ENCODE results near the gene SBNO1.

The SBNO1 gene

DNA sequence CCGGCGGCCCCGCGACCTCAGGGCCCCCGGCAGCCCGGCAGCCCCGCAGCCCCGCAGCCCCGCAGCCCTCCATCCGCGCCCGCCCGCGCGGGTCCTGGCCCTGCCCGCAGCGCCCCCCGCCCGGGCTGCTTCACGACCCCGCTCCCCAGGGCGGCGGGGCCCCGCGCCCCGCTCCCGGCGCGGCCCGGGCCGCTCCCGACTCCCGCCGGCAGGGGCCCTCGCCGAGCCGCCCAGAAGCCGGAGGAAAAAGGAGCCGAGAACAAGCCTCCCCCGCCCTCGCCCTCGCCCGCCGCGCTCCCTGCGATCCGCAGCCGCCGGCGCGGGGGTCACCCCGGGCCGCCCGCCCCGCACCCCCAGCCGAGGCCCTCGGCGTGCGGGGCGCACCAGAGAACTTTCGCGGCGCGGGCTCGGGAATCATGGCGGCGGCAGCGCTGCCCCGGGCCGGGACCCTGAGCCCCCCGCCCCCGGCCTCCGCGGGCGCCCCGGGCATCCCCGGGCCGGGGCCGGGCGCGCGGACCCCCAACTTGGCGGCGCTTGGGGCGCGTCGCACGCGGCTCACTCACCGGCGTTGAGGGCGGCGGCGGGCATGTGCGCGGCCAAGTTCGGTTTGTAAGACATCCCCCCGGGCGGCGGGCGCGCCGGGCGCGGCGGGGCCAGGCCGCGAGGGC, 93.5 kb downstream of the SBNO1 start:
- TF ChIP-seq, protein P1, sequence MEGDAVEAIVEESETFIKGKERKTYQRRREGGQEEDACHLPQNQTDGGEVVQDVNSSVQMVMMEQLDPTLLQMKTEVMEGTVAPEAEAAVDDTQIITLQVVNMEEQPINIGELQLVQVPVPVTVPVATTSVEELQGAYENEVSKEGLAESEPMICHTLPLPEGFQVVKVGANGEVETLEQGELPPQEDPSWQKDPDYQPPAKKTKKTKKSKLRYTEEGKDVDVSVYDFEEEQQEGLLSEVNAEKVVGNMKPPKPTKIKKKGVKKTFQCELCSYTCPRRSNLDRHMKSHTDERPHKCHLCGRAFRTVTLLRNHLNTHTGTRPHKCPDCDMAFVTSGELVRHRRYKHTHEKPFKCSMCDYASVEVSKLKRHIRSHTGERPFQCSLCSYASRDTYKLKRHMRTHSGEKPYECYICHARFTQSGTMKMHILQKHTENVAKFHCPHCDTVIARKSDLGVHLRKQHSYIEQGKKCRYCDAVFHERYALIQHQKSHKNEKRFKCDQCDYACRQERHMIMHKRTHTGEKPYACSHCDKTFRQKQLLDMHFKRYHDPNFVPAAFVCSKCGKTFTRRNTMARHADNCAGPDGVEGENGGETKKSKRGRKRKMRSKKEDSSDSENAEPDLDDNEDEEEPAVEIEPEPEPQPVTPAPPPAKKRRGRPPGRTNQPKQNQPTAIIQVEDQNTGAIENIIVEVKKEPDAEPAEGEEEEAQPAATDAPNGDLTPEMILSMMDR (conservative IDR thresholded peaks at IDR 0.05) = peak; percentile 87
- peak; percentile 52 for TF ChIP-seq ZFX (IDR thresholded peaks at IDR 0.05)
- peak overlapping the region; percentile 88 for H3K27ac ChIP-seq

DNA sequence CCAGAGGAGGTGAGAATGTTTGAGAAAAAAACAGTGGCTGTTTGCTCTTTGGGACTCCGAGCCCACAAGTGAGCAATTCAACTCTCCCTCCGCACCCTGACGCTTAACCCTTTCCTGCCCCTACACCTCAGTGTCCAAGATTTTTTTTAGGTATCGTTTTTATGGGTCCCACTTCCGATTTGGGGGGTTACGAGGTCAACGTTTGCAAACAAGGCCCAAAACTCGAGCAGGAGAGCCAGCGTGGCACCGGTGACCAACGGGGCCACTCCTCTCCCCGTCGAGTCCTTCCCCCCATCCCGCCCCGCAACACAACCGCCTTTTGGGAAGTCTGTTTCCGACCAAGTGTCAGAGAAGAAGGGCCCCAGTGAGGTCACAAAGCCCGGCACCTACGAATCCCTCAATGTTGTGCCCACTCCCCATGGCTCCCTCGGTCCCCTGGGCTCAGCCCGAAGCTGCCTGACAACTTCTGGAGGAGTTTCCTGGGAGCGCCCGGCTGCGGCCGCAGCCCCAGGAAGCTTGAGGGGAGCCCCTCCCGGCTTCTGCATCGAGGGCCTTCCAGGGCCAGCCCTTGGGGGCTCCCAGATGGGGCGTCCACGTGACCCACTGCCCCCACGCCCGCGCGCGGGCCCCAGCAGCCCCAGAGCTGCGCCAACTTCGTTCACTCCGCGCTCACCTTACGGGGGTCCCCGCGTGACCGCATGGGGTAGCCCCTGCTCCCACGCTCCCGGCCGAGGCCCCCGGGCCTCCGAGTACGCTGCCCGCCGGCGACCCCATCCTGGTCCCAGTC, 94.2 kb downstream of the SBNO1 start:
- no peak for TF ChIP-seq ZFX (IDR thresholded peaks at IDR 0.05)
- TF ChIP-seq, protein P1 (conservative IDR thresholded peaks at IDR 0.05) = no peak
- peak overlapping the region; percentile 88 for H3K27ac ChIP-seq

DNA sequence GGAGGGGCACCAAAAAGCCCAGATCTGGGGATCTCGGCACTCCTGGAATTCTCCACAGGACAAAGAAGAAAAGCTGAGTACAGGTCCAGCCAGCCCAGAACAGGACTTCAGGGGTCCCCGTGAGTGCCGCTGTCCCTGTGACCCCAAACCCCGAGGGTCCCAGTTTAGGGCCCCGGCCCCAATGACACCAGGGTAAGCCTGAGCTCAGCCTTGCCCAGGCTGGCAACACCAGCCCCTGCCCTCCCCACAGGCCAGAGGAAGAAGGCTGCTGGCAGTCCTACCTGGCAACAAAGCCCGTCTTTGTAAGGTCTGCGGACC, 94.8 kb downstream of the SBNO1 start:
- TF ChIP-seq, protein P1 (conservative IDR thresholded peaks at IDR 0.05) = no peak
- no peak for TF ChIP-seq ZFX (IDR thresholded peaks at IDR 0.05)
- H3K27ac ChIP-seq = peak overlapping the region; percentile 88

DNA sequence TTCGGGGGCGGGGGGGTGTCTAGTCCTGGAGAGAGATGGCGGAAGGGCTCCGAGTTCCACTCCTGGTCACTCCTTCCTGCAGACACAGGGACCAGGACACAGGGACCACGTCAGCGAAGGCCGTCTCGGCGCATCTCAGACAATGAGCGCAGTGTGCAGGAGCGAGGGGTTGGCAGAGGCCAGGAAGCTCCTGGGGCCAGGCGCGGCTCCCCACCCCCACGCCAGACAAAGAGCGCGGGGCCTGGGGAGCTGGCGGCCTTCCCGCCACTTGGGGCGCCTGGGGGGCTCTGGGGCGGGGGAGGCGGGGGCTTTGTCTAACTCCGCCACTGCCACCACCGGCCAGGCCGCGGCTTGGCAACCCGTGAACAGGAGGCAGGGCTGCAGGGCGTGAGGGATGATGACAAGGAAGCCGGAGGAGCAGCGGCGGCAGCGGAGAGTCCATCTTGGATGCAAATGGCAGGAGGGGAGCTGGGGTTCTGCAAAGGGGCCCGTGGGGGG, 95.2 kb downstream of the SBNO1 start:
- H3K27ac ChIP-seq = peak overlapping the region; percentile 88
- TF ChIP-seq, protein P1 (conservative IDR thresholded peaks at IDR 0.05) = no peak
- TF ChIP-seq ZFX (IDR thresholded peaks at IDR 0.05) = no peak

DNA sequence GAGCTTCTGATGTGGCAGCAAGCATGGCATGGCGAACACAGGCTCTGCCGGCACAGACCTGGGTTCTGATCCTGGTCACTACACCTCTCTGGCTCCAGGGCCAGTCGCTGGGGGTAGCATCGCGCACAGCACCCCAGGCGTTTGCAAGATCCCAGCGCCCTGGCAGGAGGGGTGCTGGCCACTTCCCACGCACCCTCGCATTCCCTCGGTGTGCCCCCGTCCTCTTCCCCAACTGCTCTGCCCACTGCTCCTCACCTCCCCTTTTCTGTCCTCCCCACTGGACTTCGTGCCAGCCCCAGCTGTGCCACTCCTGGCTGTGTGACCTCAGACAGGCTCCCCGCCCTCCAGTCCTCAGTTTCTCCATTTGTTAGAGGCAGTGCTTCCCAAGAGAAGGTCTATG, 95.8 kb downstream of the SBNO1 start:
- no peak overlapping the region for H3K27ac ChIP-seq
- TF ChIP-seq, protein P1 (conservative IDR thresholded peaks at IDR 0.05) = no peak
- TF ChIP-seq ZFX (IDR thresholded peaks at IDR 0.05) = no peak

DNA sequence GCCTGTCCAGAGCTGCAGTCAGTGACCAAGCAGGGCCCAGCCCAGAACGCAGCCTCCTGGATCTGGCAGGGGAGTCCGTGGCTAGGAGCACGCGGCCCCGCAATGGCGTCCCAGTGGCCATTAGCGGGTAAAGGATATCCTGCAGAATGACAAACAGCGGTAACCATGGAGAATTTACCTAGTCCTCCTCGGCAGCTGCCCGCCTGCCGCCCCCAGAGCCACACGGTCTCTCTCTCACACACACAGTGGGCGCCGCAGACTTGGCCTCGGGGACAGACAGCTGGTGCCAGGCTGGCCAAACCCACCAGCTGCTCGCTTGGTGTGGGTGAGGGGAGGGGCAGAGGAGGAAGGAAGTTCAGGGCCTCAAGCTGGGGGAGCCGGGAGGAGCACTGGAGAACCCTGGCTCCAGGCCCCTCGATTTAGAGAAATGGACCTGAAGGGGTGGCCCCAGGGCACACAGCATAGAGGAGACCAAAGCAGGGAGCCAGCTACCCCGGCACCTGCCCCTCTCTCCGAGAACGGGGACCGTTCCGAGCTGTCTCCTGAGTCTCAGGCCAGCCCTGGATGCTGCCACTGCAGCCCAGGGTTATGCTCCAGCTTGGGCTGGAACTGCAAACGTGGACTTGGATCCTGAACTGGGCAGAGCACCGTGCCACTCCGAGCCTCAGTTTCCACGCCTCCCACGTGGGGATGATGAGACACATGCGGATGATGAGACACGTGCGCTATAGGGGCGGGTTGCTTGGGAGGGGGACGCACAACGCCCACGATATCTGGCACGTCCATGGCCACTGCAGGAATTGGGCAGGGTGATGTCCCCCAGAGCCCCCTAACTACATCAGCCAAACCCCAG, 96.4 kb downstream of the SBNO1 start:
- TF ChIP-seq, protein P1 (conservative IDR thresholded peaks at IDR 0.05) = no peak
- no peak for TF ChIP-seq ZFX (IDR thresholded peaks at IDR 0.05)
- no peak overlapping the region for H3K27ac ChIP-seq

Data from C4-2B (cell line).